Measurements from ENCODE around the gene PLAAT3. TPM values are rescaled to one million over a fixed set of nuclear protein-coding genes. Genes with fewer than 3 reads are reported as not detected.
"Not testable (repeated sequence)": the region's sequence is repeated elsewhere in the genome, so short reads cannot be mapped to it uniquely, and the experiment has no call there.

PLAAT3 gene
- total and polyA plus RNA-seq, 12 donors, result 31.8 to 138 (median 56.9) TPM

GRCh38 chr11:63621071-63621470 is 6.8 kb upstream of the PLAAT3 start:
- peak overlapping the region in 1 of 5 donors; percentile 15 for H3K27ac ChIP-seq
- H3K27me3 ChIP-seq, result no peaks in the 10 kb centered on the region
- no peaks in the 10 kb centered on the region for H3K9me3 ChIP-seq (replicated peaks in 1 of 3)
- H3K4me1 ChIP-seq (replicated peaks in 1 of 2), result no peaks in the 10 kb centered on the region
- WGBS, 4 donors, result 58 to 81% (median 64%) methylated on average over 1 of the region's 1 CpG
- H3K36me3 ChIP-seq (replicated peaks in 1 of 2), result no peaks in the 10 kb centered on the region
- no peak overlapping the region for H3K4me3 ChIP-seq
- peak in 1 of 7 donors; percentile 46 for DNase-seq
- intact Hi-C loops (cut with DNase I), result no loop called here
- TF ChIP-seq CTCF (IDR thresholded peaks at IDR 0.05), result no peak
- no peak for TF ChIP-seq POLR2A (IDR thresholded peaks at IDR 0.05)

GRCh38 chr11:63619967-63620366 is 5.7 kb upstream of the PLAAT3 start:
- H3K4me1 ChIP-seq (replicated peaks in 1 of 2), result no peaks in the 10 kb centered on the region
- intact Hi-C loops (cut with DNase I), result no loop called here
- H3K36me3 ChIP-seq (replicated peaks in 1 of 2), result no peaks in the 10 kb centered on the region
- H3K27me3 ChIP-seq, result no peaks in the 10 kb centered on the region
- no peak for TF ChIP-seq CTCF (IDR thresholded peaks at IDR 0.05)
- no peak for TF ChIP-seq POLR2A (IDR thresholded peaks at IDR 0.05)
- no peak overlapping the region for H3K27ac ChIP-seq
- 52 to 66% (median 61%) methylated on average over 6 of the region's 6 CpGs for WGBS, 4 donors
- DNase-seq, result no peak
- no peaks in the 10 kb centered on the region for H3K9me3 ChIP-seq (replicated peaks in 1 of 3)
- no peak overlapping the region for H3K4me3 ChIP-seq

GRCh38 chr11:63617686-63618085 is 3.5 kb upstream of the PLAAT3 start:
- peak in 1 of 7 donors; percentile 4 for DNase-seq
- H3K4me3 ChIP-seq; H3K9me3 ChIP-seq (replicated peaks in 1 of 3); H3K27ac ChIP-seq; intact Hi-C loops (cut with DNase I); H3K4me1 ChIP-seq (replicated peaks in 1 of 2); H3K36me3 ChIP-seq (replicated peaks in 1 of 2); H3K27me3 ChIP-seq: not testable (repeated sequence)
- 71 to 90% (median 88%) methylated on average over 5 of the region's 5 CpGs for WGBS, 4 donors

GRCh38 chr11:63616953-63617352 is 2.7 kb upstream of the PLAAT3 start:
- Histone ChIP-seq H3K27me3 (no peaks in the 10 kb centered on the region), H3K4me3 (no peak overlapping the region), H3K4me1 (replicated peaks in 1 of 2) (peaks cover 3 to 13% of the 10 kb centered on the region in 2 donors), H3K36me3 (replicated peaks in 1 of 2) (no peaks in the 10 kb centered on the region), H3K9me3 (replicated peaks in 1 of 3) (no peaks in the 10 kb centered on the region), H3K27ac (no peak overlapping the region)
- intact Hi-C loops (cut with DNase I), result no loop called here
- no peak for TF ChIP-seq POLR2A (IDR thresholded peaks at IDR 0.05)
- no peak for TF ChIP-seq CTCF (IDR thresholded peaks at IDR 0.05)
- 58 to 82% (median 70%) methylated on average over 3 of the region's 3 CpGs for WGBS, 4 donors
- DNase-seq, result peak in 1 of 7 donors; percentile 4

- TF ChIP-seq POLR2A (IDR thresholded peaks at IDR 0.05) (no peak), CTCF (IDR thresholded peaks at IDR 0.05) (no peak)
- H3K4me3 ChIP-seq, result peak overlapping the region; percentile 13 to 83 (median 60)
- peak; percentile 56 to 77 (median 68) for DNase-seq
- no peaks in the 10 kb centered on the region for H3K36me3 ChIP-seq (replicated peaks in 1 of 2)
- intact Hi-C loops (cut with DNase I), result no loop called here
- peak overlapping the region; percentile 29 to 85 (median 69) for H3K27ac ChIP-seq
- H3K9me3 ChIP-seq (replicated peaks in 1 of 3), result no peaks in the 10 kb centered on the region
- H3K4me1 ChIP-seq (replicated peaks in 1 of 2), result peaks cover 24 to 46% of the 10 kb centered on the region in 2 donors
- WGBS, 4 donors, result 0 to 1% (median 0%) methylated on average over 7 to 45 of the region's 45 CpGs
- H3K27me3 ChIP-seq, result no peaks in the 10 kb centered on the region
These were observed 607 bp downstream of the PLAAT3 start for GRCh38 chr11:63613517-63614135.

Data from adrenal gland (tissue), 12 donors.